ENCODE data around the gene BEND6.
"Not testable (repeated sequence)": the region's sequence is repeated elsewhere in the genome, so short reads cannot be mapped to it uniquely, and the experiment has no call there.

Gene BEND6

GRCh38 chr6:56986611-56987010, 31.7 kb downstream of the BEND6 start:
- DNase-seq: no peak

GRCh38 chr6:56988145-56988544, 33.2 kb downstream of the BEND6 start:
- DNase-seq: no peak

- no peak for DNase-seq
These were observed 37.1 kb downstream of the BEND6 start for GRCh38 chr6:56992036-56992435.

- DNase-seq: no peak
These were observed 37.8 kb downstream of the BEND6 start for GRCh38 chr6:56992703-56993102.

GRCh38 chr6:56995347-56995902, 40.5 kb downstream of the BEND6 start:
- no peak for DNase-seq

GRCh38 chr6:56996401-56996800, 41.5 kb downstream of the BEND6 start:
- no peak for DNase-seq

GRCh38 chr6:56999049-56999448, 44.1 kb downstream of the BEND6 start:
- no peak for DNase-seq

- not testable (repeated sequence) for DNase-seq
These were observed 44.8 kb downstream of the BEND6 start for GRCh38 chr6:56999748-57000147.

- DNase-seq: no peak
These were observed 47.3 kb downstream of the BEND6 start for GRCh38 chr6:57002197-57002596.

- DNase-seq: no peak
These were observed 49.4 kb downstream of the BEND6 start for GRCh38 chr6:57004292-57004691.

- DNase-seq: no peak
These were observed 51.2 kb downstream of the BEND6 start for GRCh38 chr6:57006101-57006500.

GRCh38 chr6:57008069-57008468, 53.2 kb downstream of the BEND6 start:
- not testable (repeated sequence) for DNase-seq

GRCh38 chr6:57013521-57013926, 58.6 kb downstream of the BEND6 start:
- DNase-seq: no peak

- no peak for DNase-seq
These were observed 62.2 kb downstream of the BEND6 start for GRCh38 chr6:57017069-57017468.

- DNase-seq: no peak
These were observed 62.9 kb downstream of the BEND6 start for GRCh38 chr6:57017841-57018240.

- no peak for DNase-seq
These were observed 64.5 kb downstream of the BEND6 start for GRCh38 chr6:57019434-57019833.

- DNase-seq: peak; percentile 62
These were observed 66.3 kb downstream of the BEND6 start for GRCh38 chr6:57021086-57021720.

GRCh38 chr6:57024321-57024720, 69.4 kb downstream of the BEND6 start:
- no peak for DNase-seq

GRCh38 chr6:57024775-57025174, 69.9 kb downstream of the BEND6 start:
- DNase-seq: no peak

- DNase-seq: no peak
These were observed 71.1 kb downstream of the BEND6 start for GRCh38 chr6:57026001-57026400.

GRCh38 chr6:57027301-57027700, 72.4 kb downstream of the BEND6 start:
- no peak for DNase-seq

GRCh38 chr6:57029213-57029612, 74.3 kb downstream of the BEND6 start:
- no peak for DNase-seq

- no peak for DNase-seq
These were observed 78.3 kb downstream of the BEND6 start for GRCh38 chr6:57033228-57033627.

GRCh38 chr6:57035549-57035948, 80.6 kb downstream of the BEND6 start:
- no peak for DNase-seq

- no peak for DNase-seq
These were observed 84.0 kb downstream of the BEND6 start for GRCh38 chr6:57038906-57039305.

All from suppressor macrophage treated with lipopolysaccharide for 4 hours (primary cell).